Body of pancreas (tissue), 4 donors: Measurements from ENCODE around the gene LCN9. TPM values are rescaled to one million over a fixed set of nuclear protein-coding genes. Genes with fewer than 3 reads are reported as not detected.

ENCODE experiments used
- ATAC-seq: fragments of 150-250 bp; one replicate; pipeline ENCODE4 v1.9.1; 2016
- DNase-seq, 4 donors: peaks; one replicate each; pipeline ENCODE4 v3.0.0-alpha.2; 2019
- H3K27ac ChIP-seq, 4 donors: fragments of 200-600 bp; sonication (generic); 1 replicate in 3 of 4; 2 replicates in 1 of 4; pipeline versions ENCODE4 v1.5.1 to v1.6.1; 2016 to 2019; ENCODE audit warnings: mild to moderate bottlenecking in 1 of 4, mixed read lengths in 1 of 4, moderate library complexity in 1 of 4
- H3K27me3 ChIP-seq, 2 donors: fragments of 200-600 bp; sonication (generic); one replicate each; pipeline ENCODE4 v1.6.0; 2016; ENCODE audit warnings: mild to moderate bottlenecking in 1 of 2
- H3K36me3 ChIP-seq, 2 donors: fragments of 200-600 bp; sonication (generic); replicated peaks in 1 of 2; 2 replicates each; pipeline ENCODE4 v1.5.1; 2016; ENCODE audit warnings: low read depth in 2 of 2; ENCODE audit not compliant: insufficient read depth in 1 of 2
- H3K4me1 ChIP-seq: fragments of 200-600 bp; sonication (generic); one replicate; pipeline ENCODE4 v1.6.0; 2016
- H3K4me3 ChIP-seq, 2 donors: fragments of 200-600 bp; sonication (generic); 1 replicate in 1 of 2; 2 replicates in 1 of 2; pipeline ENCODE4 v1.5.1; 2016 to 2019
- H3K9me3 ChIP-seq, 3 donors: fragments of 200-600 bp; sonication (generic); 1 replicate in 2 of 3; 2 replicates in 1 of 3; pipeline ENCODE4 v1.5.1; 2016
- POLR2A ChIP-seq, 3 donors: fragments of 450-650 bp; IDR thresholded peaks; one replicate each; pipeline ENCODE4 v1.6.1; 2016; ENCODE audit warnings: antibody characterized with exemption in 3 of 3, mild to moderate bottlenecking in 2 of 3
- whole genome bisulfite sequencing, 2 donors: methylation state at CpG; one replicate each; pipeline ENCODE4 v1.1.5; 2017; 5-methylcytosine and 5-hydroxymethylcytosine counted together
- intact Hi-C: fragments of 100-400 bp; cut with DNase I; formaldehyde crosslinking; loops from one replicate; pipeline ENCODE4 v1.15.1; 2023
- total RNA-seq, 2 donors: library from RNA; depleted of rRNA; stranded (reverse); fragments of >200 nt; gene quantifications; one replicate each; pipeline ENCODE4 v1.1.0, GENCODE V29; 2016
- TF ChIP-seq, protein P1 (sequence below), 7 experiments: fragments of 450-650 bp in 4 of 7; fragments of 200-600 bp in 3 of 7; sonication (generic) in 3 of 7; IDR thresholded peaks; one replicate each; pipeline ENCODE4 v1.5.1; 2016 to 2019; ENCODE audit warnings: antibody characterized with exemption in 7 of 7

LCN9 gene
- total RNA-seq, 2 donors from 2014 or later = not detected

DNA sequence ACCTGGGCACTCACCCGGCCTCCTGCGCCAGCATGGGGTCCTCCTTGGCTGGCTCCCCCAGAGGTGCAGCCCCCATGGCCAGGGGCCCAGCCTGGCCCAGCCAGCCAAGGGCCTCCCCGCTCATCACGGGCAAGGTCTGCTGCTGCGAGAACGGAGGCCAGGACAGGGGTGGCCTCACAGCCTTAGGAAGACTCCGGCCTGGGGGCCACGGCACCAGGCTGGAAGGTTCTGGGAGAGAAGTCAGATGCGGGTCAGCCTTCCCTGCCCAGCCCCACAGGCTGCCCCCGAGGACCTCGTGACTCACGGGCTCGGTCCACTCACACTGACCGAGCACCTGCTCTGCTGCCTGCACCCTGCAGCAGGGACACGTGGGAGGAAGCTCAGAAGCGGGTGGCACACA lies 31.9 kb downstream of the LCN9 start:
- H3K9me3 ChIP-seq = no peaks in the 10 kb centered on the region
- DNase-seq (no peak), ATAC-seq (no peak)
- H3K27me3 ChIP-seq = no peaks in the 10 kb centered on the region
- no peaks in the 10 kb centered on the region for H3K4me1 ChIP-seq
- H3K4me3 ChIP-seq = no peak overlapping the region
- H3K36me3 ChIP-seq = no peaks in the 10 kb centered on the region
- intact Hi-C loops = no loop called here
- no peak for TF ChIP-seq POLR2A (IDR thresholded peaks at IDR 0.05)
- TF ChIP-seq, protein P1, sequence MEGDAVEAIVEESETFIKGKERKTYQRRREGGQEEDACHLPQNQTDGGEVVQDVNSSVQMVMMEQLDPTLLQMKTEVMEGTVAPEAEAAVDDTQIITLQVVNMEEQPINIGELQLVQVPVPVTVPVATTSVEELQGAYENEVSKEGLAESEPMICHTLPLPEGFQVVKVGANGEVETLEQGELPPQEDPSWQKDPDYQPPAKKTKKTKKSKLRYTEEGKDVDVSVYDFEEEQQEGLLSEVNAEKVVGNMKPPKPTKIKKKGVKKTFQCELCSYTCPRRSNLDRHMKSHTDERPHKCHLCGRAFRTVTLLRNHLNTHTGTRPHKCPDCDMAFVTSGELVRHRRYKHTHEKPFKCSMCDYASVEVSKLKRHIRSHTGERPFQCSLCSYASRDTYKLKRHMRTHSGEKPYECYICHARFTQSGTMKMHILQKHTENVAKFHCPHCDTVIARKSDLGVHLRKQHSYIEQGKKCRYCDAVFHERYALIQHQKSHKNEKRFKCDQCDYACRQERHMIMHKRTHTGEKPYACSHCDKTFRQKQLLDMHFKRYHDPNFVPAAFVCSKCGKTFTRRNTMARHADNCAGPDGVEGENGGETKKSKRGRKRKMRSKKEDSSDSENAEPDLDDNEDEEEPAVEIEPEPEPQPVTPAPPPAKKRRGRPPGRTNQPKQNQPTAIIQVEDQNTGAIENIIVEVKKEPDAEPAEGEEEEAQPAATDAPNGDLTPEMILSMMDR (IDR thresholded peaks at IDR 0.05) = no peak
- H3K27ac ChIP-seq = no peak overlapping the region
- 67% methylated on average over 13 of the region's 16 CpGs; no CpG with 5 or more reads in 1 of the 2 donors for WGBS, 2 donors

DNA sequence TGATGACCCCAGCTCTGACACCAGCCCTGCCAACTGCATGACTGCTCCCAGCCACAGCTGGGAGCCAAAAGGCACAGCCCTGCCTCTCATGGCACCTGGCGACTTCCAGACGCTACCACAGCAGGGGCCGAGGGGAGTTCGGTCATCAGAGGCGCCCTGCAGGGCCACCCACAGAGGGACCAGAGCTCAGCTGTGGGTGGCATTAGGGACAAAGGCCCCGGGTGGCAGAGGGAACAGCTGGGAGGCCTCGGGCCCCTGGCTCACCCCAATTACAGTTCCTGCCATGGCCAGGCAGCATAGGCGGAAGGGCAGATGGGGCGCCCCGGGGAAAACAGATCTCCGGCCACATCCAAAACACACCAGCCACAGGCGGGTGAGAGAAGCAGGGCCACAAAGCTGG lies 32.5 kb downstream of the LCN9 start:
- no peak overlapping the region for H3K27ac ChIP-seq
- ATAC-seq (no peak), DNase-seq (no peak)
- H3K36me3 ChIP-seq = no peaks in the 10 kb centered on the region
- H3K9me3 ChIP-seq = no peaks in the 10 kb centered on the region
- H3K4me1 ChIP-seq = no peaks in the 10 kb centered on the region
- TF ChIP-seq, protein P1 (IDR thresholded peaks at IDR 0.05) = no peak
- TF ChIP-seq POLR2A (IDR thresholded peaks at IDR 0.05) = no peak
- WGBS, 2 donors = 58 to 64% methylated on average over 12 of the region's 12 CpGs
- intact Hi-C loops = no loop called here
- H3K27me3 ChIP-seq = no peaks in the 10 kb centered on the region
- H3K4me3 ChIP-seq = no peak overlapping the region

DNA sequence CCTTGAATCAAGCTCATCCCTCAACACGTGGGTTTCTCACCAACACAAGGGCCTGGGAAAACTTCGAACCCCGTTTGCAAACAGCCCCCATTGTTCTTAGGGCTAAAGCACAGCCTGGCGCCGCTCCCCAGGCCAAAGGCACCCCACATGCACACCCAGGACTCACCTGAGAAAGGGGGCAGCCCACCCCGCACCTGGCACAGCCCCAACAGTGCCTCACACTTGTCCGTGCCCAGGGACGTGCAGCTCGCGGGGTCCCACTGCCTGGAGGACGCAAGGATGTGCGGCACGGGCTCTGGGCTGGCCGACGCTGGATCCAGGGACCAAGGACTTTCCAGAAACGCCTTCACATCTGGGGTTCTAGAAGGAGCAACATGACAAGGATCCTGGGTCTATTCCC lies 33.3 kb downstream of the LCN9 start:
- ATAC-seq (no peak), DNase-seq (no peak)
- intact Hi-C loops = no loop called here
- Histone ChIP-seq H3K4me3 (no peak overlapping the region), H3K4me1 (no peaks in the 10 kb centered on the region), H3K9me3 (no peaks in the 10 kb centered on the region), H3K36me3 (no peaks in the 10 kb centered on the region), H3K27me3 (no peaks in the 10 kb centered on the region), H3K27ac (no peak overlapping the region)
- TF ChIP-seq POLR2A (IDR thresholded peaks at IDR 0.05) = no peak
- TF ChIP-seq, protein P1 (IDR thresholded peaks at IDR 0.05) = no peak
- WGBS, 2 donors = 20 to 39% methylated on average over 1 to 11 of the region's 16 CpGs

DNA sequence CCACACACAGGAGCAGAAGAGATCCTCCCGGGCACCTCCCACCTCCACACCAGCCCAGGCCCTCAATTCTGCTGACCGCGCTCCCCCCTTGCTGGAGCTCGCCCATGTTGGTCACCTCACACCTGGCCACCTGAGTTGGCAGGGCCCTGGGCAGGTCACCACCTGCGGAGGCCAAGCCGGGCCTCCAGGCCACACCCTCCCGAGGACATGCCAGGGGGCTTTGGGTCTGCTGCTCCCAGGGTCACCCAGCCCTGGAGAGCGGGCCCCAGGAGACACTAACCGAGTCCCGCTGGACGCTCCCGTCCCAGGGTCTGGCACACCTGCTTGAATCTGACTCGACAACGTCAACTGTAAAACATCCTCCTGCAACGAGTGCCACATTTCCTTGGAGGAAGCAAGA lies 34.1 kb downstream of the LCN9 start:
- Histone ChIP-seq H3K4me3 (no peak overlapping the region), H3K27me3 (peaks cover 0 to 3% of the 10 kb centered on the region in 2 donors), H3K4me1 (peaks cover 7% of the 10 kb centered on the region), H3K27ac (no peak overlapping the region), H3K36me3 (no peaks in the 10 kb centered on the region), H3K9me3 (no peaks in the 10 kb centered on the region)
- intact Hi-C loops = no loop called here
- TF ChIP-seq POLR2A (IDR thresholded peaks at IDR 0.05) = no peak
- TF ChIP-seq, protein P1 (IDR thresholded peaks at IDR 0.05) = no peak
- WGBS, 2 donors = 50 to 65% methylated on average over 7 to 15 of the region's 15 CpGs
- no peak for ATAC-seq
- DNase-seq = no peak

DNA sequence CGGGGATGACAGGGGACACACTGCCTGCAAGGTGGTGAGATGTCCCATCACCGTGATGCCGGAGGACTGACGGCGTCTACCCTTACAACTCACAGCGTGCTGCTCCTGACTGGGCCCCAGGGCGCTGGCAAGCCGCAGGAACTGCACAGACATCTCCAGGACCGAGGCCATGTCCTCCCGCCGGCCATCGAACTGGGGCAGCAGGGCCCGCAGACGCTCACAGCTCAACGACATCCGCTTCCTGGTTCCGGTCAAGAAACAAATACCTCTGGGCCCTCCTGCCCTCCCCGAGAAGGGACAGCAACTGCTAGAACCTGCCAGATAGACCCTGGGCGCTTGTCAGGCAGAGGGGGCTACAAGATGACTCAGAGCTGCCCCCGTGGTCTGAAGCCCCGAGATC lies 35.1 kb downstream of the LCN9 start:
- Histone ChIP-seq H3K4me3 (no peak overlapping the region), H3K9me3 (no peaks in the 10 kb centered on the region), H3K27me3 (peaks cover 0 to 3% of the 10 kb centered on the region in 2 donors), H3K4me1 (peaks cover 9% of the 10 kb centered on the region), H3K27ac (no peak overlapping the region), H3K36me3 (no peaks in the 10 kb centered on the region)
- no peak for DNase-seq
- WGBS, 2 donors = 69% methylated on average over 16 to 18 of the region's 21 CpGs
- intact Hi-C loops = no loop called here
- no peak for ATAC-seq
- TF ChIP-seq, protein P1 (IDR thresholded peaks at IDR 0.05) = no peak
- no peak for TF ChIP-seq POLR2A (IDR thresholded peaks at IDR 0.05)
